K562 (cell line): ENCODE measurements around the gene DAGLA. TPM values are rescaled to one million over a fixed set of nuclear protein-coding genes. Genes with fewer than 3 reads are reported as not detected.
A peak's percentile ranks its signal among the peaks of the same experiment; 100 is the strongest.

ENCODE experiments used
- ATAC-seq: fragments of 200-7000 bp; cut with Tn5 transposase; 3 replicates; pipeline ENCODE4 v1.9.1; 2020; ENCODE audit warnings: moderate library complexity
- BruUV-seq: library from RNA; stranded (reverse); fragments of 400-500 nt; replicated peaks from 2 replicates; lab custom pipeline; 2021; lab: Mats Ljungman, UMichigan
- CTCF ChIA-PET: fragments of 300-600 bp; formaldehyde crosslinking; extraction: SDS; loops from one replicate; lab custom pipeline; 2021; ENCODE audit warnings: low intra/inter-chr PET ratio; lab: Yijun Ruan, JAX
- POLR2A ChIA-PET: fragments of 300-600, 350-650 bp; sonication (Branson Sonifier 250); formaldehyde crosslinking; extraction: SDS; loops from one replicate; lab custom pipeline; 2021; ENCODE audit warnings: antibody characterized with exemption, inconsistent platforms; lab: Yijun Ruan, JAX
- DNase-seq, 4 experiments: peaks; one replicate each; pipeline versions ENCODE4 v3.0.0 to v3.0.0-alpha.2; 2011 to 2018; ENCODE audit warnings: low spot score in 3 of 4, mixed read lengths in 3 of 4; ENCODE audit errors: extremely low read depth in 1 of 4
- FAIRE-seq: peaks from 2 replicates; lab custom pipeline; 2011; peaks lifted over from hg19 to GRCh38; lab: Jason Lieb, UNC
- H2AFZ ChIP-seq: 2 replicates; pipeline ENCODE4 v1.6.0; 2011; ENCODE audit warnings: low read depth, low read length, control low read depth, inconsistent platforms
- H3K27ac ChIP-seq: fragments of 200-600 bp; 3 replicates; pipeline ENCODE4 v1.8.0; 2011; ENCODE audit warnings: low read depth, mild to moderate bottlenecking, control low read depth, inconsistent platforms, low read length, moderate library complexity, mixed read lengths; ENCODE audit errors: extremely low read depth
- H3K27me3 ChIP-seq, 2 experiments: fragments of 300-600 bp in 1 of 2; 2 replicates in 1 of 2; 3 replicates in 1 of 2; pipeline versions ENCODE4 v1.6.0 to v1.8.0; 2011; ENCODE audit warnings: inconsistent platforms in 2 of 2, low read length in 2 of 2, mild to moderate bottlenecking in 1 of 2, mixed read lengths in 1 of 2, moderate library complexity in 1 of 2; ENCODE audit not compliant: control insufficient read depth in 2 of 2, insufficient read depth in 2 of 2
- H3K36me3 ChIP-seq: fragments of 300-600 bp; 3 replicates; pipeline ENCODE4 v1.8.0; 2011; ENCODE audit warnings: mild to moderate bottlenecking, low read length, inconsistent platforms; ENCODE audit not compliant: control insufficient read depth, insufficient read depth
- H3K4me1 ChIP-seq, 2 experiments: fragments of 200-600 bp in 1 of 2; replicated peaks in 1 of 2; 2 replicates in 1 of 2; 3 replicates in 1 of 2; pipeline versions ENCODE4 v1.5.1 to v1.8.0; 2011; ENCODE audit warnings: inconsistent platforms in 2 of 2, low read length in 2 of 2, mild to moderate bottlenecking in 1 of 2, mixed read lengths in 1 of 2, moderate library complexity in 1 of 2; ENCODE audit not compliant: control insufficient read depth in 2 of 2, insufficient read depth in 2 of 2
- H3K4me2 ChIP-seq: 2 replicates; pipeline ENCODE4 v1.6.1; 2011; ENCODE audit warnings: low read length, control low read depth, inconsistent platforms, mixed read lengths; ENCODE audit not compliant: insufficient read depth
- H3K4me3 ChIP-seq: fragments of 200-600 bp; sonication (generic), shearing (Covaris generic); 2 replicates; pipeline ENCODE4 v1.5.1; 2016; ENCODE audit warnings: control low read depth, inconsistent platforms
- H3K79me2 ChIP-seq: fragments of 200-600 bp; 3 replicates; pipeline ENCODE4 v1.8.0; 2011; ENCODE audit warnings: low read length, inconsistent platforms; ENCODE audit not compliant: control insufficient read depth, insufficient read depth
- H3K9ac ChIP-seq, 2 experiments: 2 replicates each; pipeline versions ENCODE4 v1.6.0 to v1.6.1; 2011; ENCODE audit warnings: low read depth in 2 of 2, low read length in 2 of 2, control low read depth in 1 of 2, inconsistent platforms in 1 of 2, mild to moderate bottlenecking in 1 of 2, mixed read lengths in 1 of 2; ENCODE audit not compliant: insufficient read depth in 1 of 2
- H3K9me1 ChIP-seq: one replicate; pipeline ENCODE4 v1.6.0; 2011; ENCODE audit warnings: inconsistent platforms, mild to moderate bottlenecking, low read length, moderate library complexity; ENCODE audit not compliant: control insufficient read depth, insufficient read depth
- H3K9me3 ChIP-seq: replicated peaks from 2 replicates; pipeline ENCODE4 v1.5.1; 2011; ENCODE audit warnings: low read depth, low read length, inconsistent platforms; ENCODE audit not compliant: control insufficient read depth, insufficient read depth
- H4K20me1 ChIP-seq: replicated peaks from 2 replicates; pipeline ENCODE4 v1.6.1; 2011; ENCODE audit warnings: low read length, inconsistent platforms, mixed read lengths; ENCODE audit not compliant: control insufficient read depth, insufficient read depth
- GABPB1 ChIP-seq: sonication (generic); formaldehyde crosslinking; IDR thresholded peaks from 2 replicates; pipeline ENCODE4 v1.8.0; 2022; ENCODE audit warnings: mild to moderate bottlenecking, missing genetic modification reagents
- NFIC ChIP-seq: fragments of 450-650 bp; IDR thresholded peaks from 2 replicates; pipeline ENCODE4 v1.6.1; 2017; ENCODE audit warnings: mild to moderate bottlenecking, inconsistent platforms
- PHTF2 ChIP-seq: fragments of 250-450 bp; sonication (Bioruptor Pico); IDR thresholded peaks from 2 replicates; pipeline ENCODE4 v1.5.0; 2021; ENCODE audit warnings: mild to moderate bottlenecking
- POLR2B ChIP-seq: fragments of 450-650 bp; IDR thresholded peaks from 2 replicates; pipeline ENCODE4 v1.6.1; 2018; ENCODE audit warnings: low read depth; ENCODE audit not compliant: partially characterized antibody
- TEAD4 ChIP-seq, 2 experiments: sonication (generic) in 1 of 2; formaldehyde crosslinking in 1 of 2; IDR thresholded peaks; 2 replicates each; pipeline versions ENCODE4 v1.6.1 to v1.8.0; 2012 to 2022; ENCODE audit warnings: borderline replicate concordance in 1 of 2, inconsistent platforms in 1 of 2, low read length in 1 of 2, mild to moderate bottlenecking in 1 of 2, missing genetic modification reagents in 1 of 2
- ZEB2 ChIP-seq: fragments of 450-650 bp; IDR thresholded peaks from 2 replicates; pipeline ENCODE4 v1.6.1; 2016
- ZNF695 ChIP-seq: fragments of 450-650 bp; formaldehyde crosslinking; IDR thresholded peaks from 2 replicates; pipeline ENCODE4 v1.4.0; 2020; ENCODE audit warnings: mild to moderate bottlenecking, moderate library complexity
- WGBS: fragments of 100-300 bp; shearing (Covaris generic); methylation state at CpG from one replicate; pipeline ENCODE4 v1.1.6; 2016; ENCODE audit warnings: low coverage, mixed read lengths; ENCODE audit not compliant: insufficient coverage; ENCODE audit errors: missing lambda C conversion rate; 5-methylcytosine and 5-hydroxymethylcytosine counted together
- in situ Hi-C: fragments of 300-500 bp; cut with MboI; formaldehyde crosslinking; loops from 4 replicates; pipeline ENCODE4 v1.15.0; 2018; ENCODE audit warnings: inconsistent platforms, mixed read lengths
- intact Hi-C: fragments of 100-400 bp; cut with micrococcal nuclease; formaldehyde crosslinking; loops from 2 replicates; pipeline ENCODE4 v1.14.2; 2022
- polyA plus RNA-seq, 8 experiments: library from polyadenylated mRNA; depleted of rRNA in 4 of 8; stranded (reverse) in 5 of 8; unstranded in 3 of 8; fragments of >200 nt; fragmentation: Nextera tagmentation in 2 of 8; fragmentation: Illumina TruSeq in 1 of 8; extraction: Ambion mirVana in 2 of 8; extraction: Trizol in 1 of 8; gene quantifications; 2 replicates each; pipeline versions ENCODE4 v1.2.1 to v1.2.3, GENCODE V29; 2011 to 2014; ENCODE audit warnings: inconsistent platforms in 1 of 8, missing spikeins in 1 of 8
- total RNA-seq, 7 experiments: library from RNA; depleted of rRNA in 6 of 7; stranded (reverse); fragments of >200 nt in 6 of 7; fragmentation: Illumina TruSeq in 2 of 7; extraction: Trizol in 2 of 7; gene quantifications; 2 replicates each; pipeline versions ENCODE4 v1.2.1 to v1.2.3, GENCODE V29; 2011 to 2021; ENCODE audit warnings: low replicate concordance in 1 of 7
- TF ChIP-seq, protein P1 (sequence below): fragments of 450-650 bp; IDR thresholded peaks from 2 replicates; pipeline ENCODE4 v1.6.1; 2017; ENCODE audit warnings: antibody characterized with exemption, mild to moderate bottlenecking

DAGLA gene
- total and polyA plus RNA-seq, 9 of the 15 experiments (the other 6 are each of a cell fraction or from before 2014, with no cell fraction given), result 0.03 to 0.16 (median 0.04) TPM; not detected in 4

- TF ChIP-seq GABPB1 (CRISPR knock-in tag) (no peak), ZNF695 (CRISPR knock-in tag) (no peak), TEAD4 (IDR thresholded peaks at IDR 0.05; ENCODE audit: low read length) (peak; percentile 65), TEAD4 (CRISPR knock-in tag; IDR thresholded peaks at IDR 0.05; ENCODE audit: borderline replicate concordance) (no peak)
- TF ChIP-seq, all 486 proteins: peak for 16
These were observed 23.7 kb upstream of the DAGLA start (continued) for GRCh38 chr11:61656347-61657077.

- Histone ChIP-seq H3K36me3 (no peaks in the 10 kb centered on the region), H3K9ac (no peak overlapping the region), H3K9me3 (no peaks in the 10 kb centered on the region), H3K4me1 (peaks cover 0 to 4% of the 10 kb centered on the region in 2 experiments; a peak in 1 of 5 replicates), H3K4me2 (no peak overlapping the region), H3K9me1 (no peaks in the 10 kb centered on the region), H2AFZ (no peak overlapping the region), H4K20me1 (peaks cover 5% of the 10 kb centered on the region; the same call in 1 of the 2 replicates), H3K27ac (no peak overlapping the region), H3K4me3 (no peak overlapping the region), H3K27me3 (peaks cover 24 to 46% of the 10 kb centered on the region in 2 experiments; a peak in 4 of 5 replicates), H3K79me2 (no peaks in the 10 kb centered on the region)
- in situ Hi-C loops, result no loop called here
- intact Hi-C loops, result no loop called here
- DNase-seq (no peak), FAIRE-seq (no peak), ATAC-seq (no peak)
- 3% methylated on average over 10 of the region's 11 CpGs for WGBS
- POLR2A ChIA-PET, result no interaction called here
- CTCF ChIA-PET, result no interaction called here
- BruUV-seq, result no TSS peak
- TF ChIP-seq PHTF2 (CRISPR knock-in tag) (no peak), POLR2B (no peak), ZEB2 (no peak), NFIC (peak; percentile 57)
- TF ChIP-seq, protein P1, sequence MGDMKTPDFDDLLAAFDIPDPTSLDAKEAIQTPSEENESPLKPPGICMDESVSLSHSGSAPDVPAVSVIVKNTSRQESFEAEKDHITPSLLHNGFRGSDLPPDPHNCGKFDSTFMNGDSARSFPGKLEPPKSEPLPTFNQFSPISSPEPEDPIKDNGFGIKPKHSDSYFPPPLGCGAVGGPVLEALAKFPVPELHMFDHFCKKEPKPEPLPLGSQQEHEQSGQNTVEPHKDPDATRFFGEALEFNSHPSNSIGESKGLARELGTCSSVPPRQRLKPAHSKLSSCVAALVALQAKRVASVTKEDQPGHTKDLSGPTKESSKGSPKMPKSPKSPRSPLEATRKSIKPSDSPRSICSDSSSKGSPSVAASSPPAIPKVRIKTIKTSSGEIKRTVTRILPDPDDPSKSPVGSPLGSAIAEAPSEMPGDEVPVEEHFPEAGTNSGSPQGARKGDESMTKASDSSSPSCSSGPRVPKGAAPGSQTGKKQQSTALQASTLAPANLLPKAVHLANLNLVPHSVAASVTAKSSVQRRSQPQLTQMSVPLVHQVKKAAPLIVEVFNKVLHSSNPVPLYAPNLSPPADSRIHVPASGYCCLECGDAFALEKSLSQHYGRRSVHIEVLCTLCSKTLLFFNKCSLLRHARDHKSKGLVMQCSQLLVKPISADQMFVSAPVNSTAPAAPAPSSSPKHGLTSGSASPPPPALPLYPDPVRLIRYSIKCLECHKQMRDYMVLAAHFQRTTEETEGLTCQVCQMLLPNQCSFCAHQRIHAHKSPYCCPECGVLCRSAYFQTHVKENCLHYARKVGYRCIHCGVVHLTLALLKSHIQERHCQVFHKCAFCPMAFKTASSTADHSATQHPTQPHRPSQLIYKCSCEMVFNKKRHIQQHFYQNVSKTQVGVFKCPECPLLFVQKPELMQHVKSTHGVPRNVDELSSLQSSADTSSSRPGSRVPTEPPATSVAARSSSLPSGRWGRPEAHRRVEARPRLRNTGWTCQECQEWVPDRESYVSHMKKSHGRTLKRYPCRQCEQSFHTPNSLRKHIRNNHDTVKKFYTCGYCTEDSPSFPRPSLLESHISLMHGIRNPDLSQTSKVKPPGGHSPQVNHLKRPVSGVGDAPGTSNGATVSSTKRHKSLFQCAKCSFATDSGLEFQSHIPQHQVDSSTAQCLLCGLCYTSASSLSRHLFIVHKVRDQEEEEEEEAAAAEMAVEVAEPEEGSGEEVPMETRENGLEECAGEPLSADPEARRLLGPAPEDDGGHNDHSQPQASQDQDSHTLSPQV, result no peak
These were observed 22.5 kb upstream of the DAGLA start for GRCh38 chr11:61657566-61658290.
